Subcutaneous adipose tissue (tissue), 4 donors: ENCODE measurements around the gene GTPBP4. TPM values are rescaled to one million over a fixed set of nuclear protein-coding genes. Genes with fewer than 3 reads are reported as not detected.

ENCODE experiments used
- total RNA-seq, 4 donors: library from RNA; depleted of rRNA; stranded (reverse); fragments of >200 nt; gene quantifications; one replicate each; pipeline ENCODE4 v1.1.0, GENCODE V29; 2016
- TF ChIP-seq, protein P1 (sequence below): fragments of 450-650 bp; IDR thresholded peaks from one replicate; pipeline ENCODE4 v1.5.1; 2016; ENCODE audit warnings: low read depth, mild to moderate bottlenecking, control low read depth, antibody characterized with exemption, moderate library complexity

GTPBP4 gene
- total RNA-seq, 4 donors from 2014 or later: 26.3 to 31.9 (median 29.6) TPM

DNA sequence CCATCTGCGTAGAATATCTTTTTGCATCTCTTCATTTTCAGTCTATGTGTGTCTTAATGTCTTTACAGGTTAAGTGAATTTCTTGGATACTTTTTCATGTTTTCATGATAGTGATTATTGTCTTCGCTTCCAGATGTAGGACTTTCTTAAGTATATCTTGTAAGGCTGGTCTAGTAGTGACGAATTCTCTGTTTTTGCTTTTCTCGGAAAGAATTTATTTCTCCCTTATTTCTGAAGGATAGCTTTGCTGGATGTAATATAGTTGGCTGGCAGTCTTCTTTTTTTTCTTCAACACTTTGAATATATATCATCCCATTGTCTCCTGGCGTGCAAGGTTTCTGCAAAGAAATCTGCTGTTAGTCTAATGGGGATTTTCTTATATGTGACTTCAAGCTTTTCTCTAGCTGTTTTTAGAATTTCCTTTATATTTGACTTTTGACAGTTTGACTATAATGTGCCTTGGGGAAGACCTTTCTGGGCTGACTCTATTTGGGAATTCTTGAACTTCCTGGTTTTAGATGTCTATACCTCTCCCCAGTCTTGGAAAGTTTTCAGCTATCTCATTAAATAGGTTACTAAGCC is 14.3 kb downstream of the GTPBP4 start:
- TF ChIP-seq, protein P1, sequence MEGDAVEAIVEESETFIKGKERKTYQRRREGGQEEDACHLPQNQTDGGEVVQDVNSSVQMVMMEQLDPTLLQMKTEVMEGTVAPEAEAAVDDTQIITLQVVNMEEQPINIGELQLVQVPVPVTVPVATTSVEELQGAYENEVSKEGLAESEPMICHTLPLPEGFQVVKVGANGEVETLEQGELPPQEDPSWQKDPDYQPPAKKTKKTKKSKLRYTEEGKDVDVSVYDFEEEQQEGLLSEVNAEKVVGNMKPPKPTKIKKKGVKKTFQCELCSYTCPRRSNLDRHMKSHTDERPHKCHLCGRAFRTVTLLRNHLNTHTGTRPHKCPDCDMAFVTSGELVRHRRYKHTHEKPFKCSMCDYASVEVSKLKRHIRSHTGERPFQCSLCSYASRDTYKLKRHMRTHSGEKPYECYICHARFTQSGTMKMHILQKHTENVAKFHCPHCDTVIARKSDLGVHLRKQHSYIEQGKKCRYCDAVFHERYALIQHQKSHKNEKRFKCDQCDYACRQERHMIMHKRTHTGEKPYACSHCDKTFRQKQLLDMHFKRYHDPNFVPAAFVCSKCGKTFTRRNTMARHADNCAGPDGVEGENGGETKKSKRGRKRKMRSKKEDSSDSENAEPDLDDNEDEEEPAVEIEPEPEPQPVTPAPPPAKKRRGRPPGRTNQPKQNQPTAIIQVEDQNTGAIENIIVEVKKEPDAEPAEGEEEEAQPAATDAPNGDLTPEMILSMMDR: no peak

DNA sequence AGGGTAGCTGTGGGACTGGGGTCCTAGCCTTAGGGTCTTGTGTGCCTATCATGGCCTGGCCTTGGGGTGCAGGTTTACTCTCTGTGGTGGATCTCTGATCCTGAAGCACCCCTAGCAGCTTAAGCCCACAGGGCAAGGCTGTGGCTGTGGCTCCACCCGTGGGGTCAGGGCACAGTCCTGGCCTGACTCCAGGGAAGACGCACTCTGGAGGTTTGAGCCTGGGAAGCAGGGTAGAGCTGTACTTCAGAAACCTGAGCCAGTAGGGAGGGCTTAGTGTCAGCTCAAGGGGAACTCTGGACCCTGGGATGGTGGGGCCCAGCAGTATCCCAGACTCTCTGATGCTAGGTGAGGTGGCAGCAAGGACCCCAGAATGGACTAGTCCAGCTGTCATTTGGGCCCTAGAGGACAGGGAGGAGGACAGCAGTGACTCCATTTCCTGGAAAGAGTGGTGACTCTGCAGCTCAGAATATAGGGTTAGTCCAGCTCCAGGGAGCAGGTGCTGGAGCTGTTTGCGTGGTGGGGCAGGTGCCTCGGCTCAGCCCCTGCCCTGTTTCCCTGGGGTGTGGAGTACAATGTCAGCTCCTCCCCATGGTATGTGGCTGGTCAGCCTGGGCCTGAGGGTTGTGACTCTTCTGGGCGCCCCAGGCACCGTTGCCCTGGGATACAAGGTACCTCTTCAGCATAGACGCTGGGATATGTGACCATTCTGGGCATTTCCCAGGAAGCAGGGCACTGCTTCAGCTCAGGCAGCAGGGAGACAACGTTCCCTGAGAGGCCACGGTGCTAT is 15.8 kb downstream of the GTPBP4 start:
- TF ChIP-seq, protein P1: no peak

DNA sequence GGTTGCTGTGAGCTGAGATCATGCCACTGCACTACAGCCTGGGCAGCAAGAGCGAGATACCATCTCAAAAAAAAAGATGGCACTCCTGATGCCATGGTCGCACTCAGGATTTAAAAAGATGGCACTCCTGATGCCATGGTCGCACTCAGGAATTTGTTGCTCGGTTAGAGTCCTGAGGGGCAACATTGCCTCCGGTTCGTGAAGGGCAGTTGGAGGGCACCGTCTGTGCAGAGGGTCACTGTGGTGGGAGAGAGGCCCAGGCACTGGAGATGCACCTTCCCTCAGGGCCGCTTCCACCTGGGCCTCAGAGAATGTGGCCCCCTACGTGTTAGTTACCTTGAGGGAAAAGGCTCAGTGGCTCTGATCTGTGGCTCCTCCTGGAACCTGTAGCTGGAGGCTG is 18.3 kb downstream of the GTPBP4 start:
- TF ChIP-seq, protein P1: no peak

DNA sequence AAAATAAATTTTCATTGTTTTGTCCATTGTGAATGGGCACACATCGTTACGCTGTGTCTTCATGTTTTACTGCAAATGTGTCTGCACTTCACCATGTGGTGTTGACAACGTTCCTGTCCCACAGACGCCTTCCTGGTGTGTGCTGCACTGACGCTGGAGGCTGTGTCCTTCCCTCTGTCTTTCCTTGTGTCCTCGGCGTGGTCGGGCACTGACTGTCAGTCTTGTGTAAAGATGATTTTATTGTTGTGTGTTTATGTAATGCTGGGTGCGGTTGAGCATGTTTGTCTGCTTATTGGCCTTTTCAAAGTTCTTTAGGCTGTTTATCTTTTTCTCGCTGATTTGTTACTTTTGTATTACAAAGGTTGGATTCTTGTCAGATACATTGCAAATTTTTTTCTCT is 19.3 kb downstream of the GTPBP4 start:
- TF ChIP-seq, protein P1: no peak

DNA sequence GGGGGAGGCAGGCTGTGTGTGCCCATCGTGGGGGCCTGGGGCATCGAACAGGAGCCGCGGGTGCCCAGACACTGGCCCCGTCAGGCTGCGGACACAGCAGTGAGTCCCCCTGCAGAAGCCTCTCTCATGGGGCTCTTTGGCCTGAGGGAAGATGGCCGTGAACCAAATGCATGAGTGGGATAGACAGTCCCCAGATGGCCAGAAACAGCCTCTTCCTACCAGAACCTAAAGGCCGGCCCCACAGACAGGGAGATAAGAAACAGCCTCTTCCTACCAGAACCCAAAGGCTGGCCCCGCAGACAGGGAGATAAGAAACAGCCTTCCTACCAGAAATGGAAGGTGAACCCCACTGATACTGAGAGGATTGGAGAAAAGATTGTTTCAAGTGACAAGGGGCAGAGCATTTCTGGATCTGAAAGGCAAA is 20.8 kb downstream of the GTPBP4 start:
- TF ChIP-seq, protein P1: no peak

DNA sequence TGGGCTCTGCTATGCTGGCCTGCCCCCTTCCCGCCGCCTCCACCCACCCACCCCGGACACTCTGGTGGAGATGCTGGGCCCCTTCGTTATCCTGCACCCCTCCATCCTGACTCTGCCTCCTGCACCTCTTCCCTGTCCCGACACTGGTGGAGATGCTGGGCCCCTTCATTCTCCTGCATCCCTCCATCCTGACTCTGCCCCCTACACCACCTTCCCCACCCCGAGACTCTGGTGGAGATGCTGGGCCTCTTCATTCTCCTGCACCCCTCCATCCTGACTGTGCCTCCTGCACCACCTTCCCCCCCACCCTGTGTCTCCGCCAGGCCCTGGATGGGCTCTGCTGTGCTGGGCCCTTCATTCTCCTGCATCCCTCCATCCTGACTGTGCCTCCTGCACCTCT is 22.5 kb downstream of the GTPBP4 start:
- TF ChIP-seq, protein P1: no peak

DNA sequence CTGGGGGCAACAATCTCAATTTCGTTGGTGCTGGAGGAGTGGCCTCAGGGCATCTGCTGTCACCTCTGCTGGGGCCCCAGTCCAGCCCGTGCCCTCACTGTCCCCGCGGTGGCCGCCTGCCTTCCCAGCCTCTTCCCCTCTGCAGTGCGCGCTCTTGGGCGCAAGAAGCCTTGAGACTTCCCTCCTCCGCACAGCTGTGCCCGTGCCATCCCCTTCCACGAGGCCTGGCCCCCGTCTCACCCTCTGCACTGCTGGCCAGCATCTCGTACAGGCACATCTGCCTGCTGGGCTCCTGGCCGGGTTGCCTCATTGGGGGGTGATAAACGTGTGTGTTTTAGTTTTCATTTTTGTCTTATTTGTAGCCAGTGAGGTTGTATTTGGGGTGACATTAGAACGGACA is 23.5 kb downstream of the GTPBP4 start:
- TF ChIP-seq, protein P1: no peak
